SHP77 (cell line): Measurements from ENCODE around the gene GPATCH1.

ENCODE experiments used
- DNase-seq, 2 experiments: peaks; one replicate each; lab custom pipeline; 2025; lab: John Stamatoyannopoulos, UW

Gene GPATCH1

GRCh38 chr19:33064458-33064791 is 16.6 kb upstream of the GPATCH1 start:
- DNase-seq, result no peak

GRCh38 chr19:33064792-33065550 is 16.0 kb upstream of the GPATCH1 start, which contains the start of gene RHPN2:
Gene RHPN2, minus strand, starts transcription at chr19:33064888. Its CDS starts 36 bp downstream, at chr19:33064852.
- no peak for DNase-seq

- DNase-seq, result no peak
Measured at GRCh38 chr19:33066543-33066942, 14.4 kb upstream of the GPATCH1 start.

GRCh38 chr19:33067121-33067520 is 13.9 kb upstream of the GPATCH1 start:
- no peak for DNase-seq

GRCh38 chr19:33071887-33072286 is 9.1 kb upstream of the GPATCH1 start:
- DNase-seq, result no peak

- no peak for DNase-seq
Measured at GRCh38 chr19:33075519-33075918, 5.5 kb upstream of the GPATCH1 start.

- DNase-seq, result no peak
Measured at GRCh38 chr19:33085570-33086128, 4.7 kb downstream of the GPATCH1 start.

GRCh38 chr19:33086955-33087354 is 6.0 kb downstream of the GPATCH1 start:
- DNase-seq, result no peak

GRCh38 chr19:33089010-33089409 is 8.0 kb downstream of the GPATCH1 start:
- DNase-seq, result no peak

- no peak for DNase-seq
Measured at GRCh38 chr19:33090179-33090578, 9.2 kb downstream of the GPATCH1 start.

GRCh38 chr19:33093420-33094210 is 12.6 kb downstream of the GPATCH1 start:
- DNase-seq, result no peak

GRCh38 chr19:33094436-33095067 is 13.6 kb downstream of the GPATCH1 start:
- no peak for DNase-seq

- DNase-seq, result no peak
Measured at GRCh38 chr19:33096005-33096404, 15.0 kb downstream of the GPATCH1 start.

GRCh38 chr19:33098055-33098534 is 17.1 kb downstream of the GPATCH1 start:
- no peak for DNase-seq

- no peak for DNase-seq
Measured at GRCh38 chr19:33100894-33101644, 20.1 kb downstream of the GPATCH1 start.

- no peak for DNase-seq
Measured at GRCh38 chr19:33102893-33103292, 21.9 kb downstream of the GPATCH1 start.

GRCh38 chr19:33108161-33108560 is 27.2 kb downstream of the GPATCH1 start:
- DNase-seq, result no peak

- DNase-seq, result no peak
Measured at GRCh38 chr19:33110137-33110910, 29.3 kb downstream of the GPATCH1 start.

- DNase-seq, result no peak
Measured at GRCh38 chr19:33111587-33111986, 30.6 kb downstream of the GPATCH1 start.

- DNase-seq, result no peak
Measured at GRCh38 chr19:33114312-33114711, 33.3 kb downstream of the GPATCH1 start.

- no peak for DNase-seq
Measured at GRCh38 chr19:33117501-33117900, 36.5 kb downstream of the GPATCH1 start.
